SHP77 treated with DMSO at 0.1 percent for 48 hours (cell line): ENCODE measurements around the gene CLIC3.

Experiments used
- DNase-seq: peaks from one replicate; lab custom pipeline; 2025; lab: John Stamatoyannopoulos, UW

CLIC3 gene

GRCh38 chr9:136980669-136981478 lies 15.5 kb downstream of the CLIC3 start:
- DNase-seq = no peak

- DNase-seq = no peak
Measured at GRCh38 chr9:136979769-136980587, 16.4 kb downstream of the CLIC3 start.

GRCh38 chr9:136978865-136979544 lies 17.4 kb downstream of the CLIC3 start:
- DNase-seq = no peak

GRCh38 chr9:136978073-136978864 lies 18.1 kb downstream of the CLIC3 start:
- no peak for DNase-seq

- DNase-seq = no peak
Measured at GRCh38 chr9:136977649-136978072, 18.7 kb downstream of the CLIC3 start.

- no peak for DNase-seq
Measured at GRCh38 chr9:136977223-136977622, 19.1 kb downstream of the CLIC3 start, which contains the start of gene PTGDS. TSS of gene PTGDS (plus strand) at chr9:136977504. CDS start at chr9:136977579, 75 bp downstream.

GRCh38 chr9:136975644-136976043 lies 20.7 kb downstream of the CLIC3 start:
- no peak for DNase-seq

- no peak for DNase-seq
Measured at GRCh38 chr9:136974817-136975535, 21.4 kb downstream of the CLIC3 start.

- DNase-seq = no peak
Measured at GRCh38 chr9:136973618-136974617, 22.4 kb downstream of the CLIC3 start.

- DNase-seq = no peak
Measured at GRCh38 chr9:136972743-136973142, 23.6 kb downstream of the CLIC3 start.

GRCh38 chr9:136972335-136972734 lies 24.0 kb downstream of the CLIC3 start:
- no peak for DNase-seq

- DNase-seq = no peak
Measured at GRCh38 chr9:136971746-136972145, 24.6 kb downstream of the CLIC3 start.

- no peak for DNase-seq
Measured at GRCh38 chr9:136970361-136970760, 26.0 kb downstream of the CLIC3 start.

- no peak for DNase-seq
Measured at GRCh38 chr9:136969774-136970173, 26.6 kb downstream of the CLIC3 start.

GRCh38 chr9:136969150-136969549 lies 27.2 kb downstream of the CLIC3 start:
- no peak for DNase-seq

- DNase-seq = no peak
Measured at GRCh38 chr9:136968333-136969127, 27.8 kb downstream of the CLIC3 start.

GRCh38 chr9:136965771-136966484 lies 30.4 kb downstream of the CLIC3 start:
- DNase-seq = no peak

- DNase-seq = no peak
Measured at GRCh38 chr9:136964833-136965422, 31.4 kb downstream of the CLIC3 start.
